K562 treated with DMSO at 1 percent for 24 hours (cell line): ENCODE measurements around the gene THOC7. TPM values are rescaled to one million over a fixed set of nuclear protein-coding genes. Genes with fewer than 3 reads are reported as not detected.

Experiments used
- total RNA-seq: library from RNA; unstranded; fragments of 300-600 nt; gene quantifications from 2 replicates; pipeline ENCODE4 v1.2.3, GENCODE V29; 2022; ENCODE audit warnings: low read depth; ENCODE audit not compliant: insufficient read depth

Gene THOC7
- 28.5 and 30.8 TPM in 2 replicates for total RNA-seq

GRCh38 chr3:63863150-63864007, at the start of gene THOC7, which contains the start of gene ATXN7:
THOC7 (minus strand) TSS chr3:63863805; CDS start chr3:63863790, 15 bp downstream.
ATXN7 (plus strand) TSS chr3:63863867; CDS start chr3:63912599, 48,732 bp downstream.

GRCh38 chr3:63911873-63912767, 48.5 kb upstream of the THOC7 start, which contains the start of gene SCAANT1:
SCAANT1 (minus strand) TSS chr3:63912383.

GRCh38 chr3:63819151-63819398, 44.5 kb downstream of the THOC7 start, which contains the start of gene C3orf49:
C3orf49 (plus strand) TSS chr3:63819299; CDS start chr3:63819472, 173 bp downstream.

Other genes starting within 250 kb of the THOC7 start
- gene SNTN, start 211.1 kb downstream of the THOC7 start, total RNA-seq, result not detected in 2 replicates
- gene C3orf49, start 44.5 kb downstream of the THOC7 start, total RNA-seq, result not detected in 2 replicates
- gene ATXN7, start 62 bp upstream of the THOC7 start, total RNA-seq, result 4.7 and 6.3 TPM in 2 replicates
- not detected in 2 replicates for gene SCAANT1, start 48.6 kb upstream of the THOC7 start, total RNA-seq
- 66.7 and 71.5 TPM in 2 replicates for gene PSMD6, start 159.7 kb upstream of the THOC7 start, total RNA-seq